Fibroblast of villous mesenchyme (primary cell): Measurements from ENCODE around the gene TRIM72. TPM values are rescaled to one million over a fixed set of nuclear protein-coding genes. Genes with fewer than 3 reads are reported as not detected.
"Not testable (repeated sequence)": the region's sequence is repeated elsewhere in the genome, so short reads cannot be mapped to it uniquely, and the experiment has no call there.

Experiments used
- DNase-seq: peaks from one replicate; pipeline ENCODE4 v3.0.0-alpha.2; 2010; ENCODE audit warnings: low read depth
- H3K4me3 ChIP-seq: 2 replicates; pipeline ENCODE4 v1.5.1; 2011; ENCODE audit warnings: low read depth, mild to moderate bottlenecking, low read length
- CTCF ChIP-seq: IDR thresholded peaks from 2 replicates; pipeline ENCODE4 v1.5.1; 2012; ENCODE audit warnings: low read depth, mild to moderate bottlenecking, low read length; ENCODE audit not compliant: insufficient read depth
- total RNA-seq: library from RNA; depleted of rRNA; stranded (reverse); fragments of >200 nt; gene quantifications from 2 replicates; pipeline ENCODE4 v1.2.3, GENCODE V29; 2012

Gene TRIM72
- total RNA-seq, 1 donor: not detected

DNA sequence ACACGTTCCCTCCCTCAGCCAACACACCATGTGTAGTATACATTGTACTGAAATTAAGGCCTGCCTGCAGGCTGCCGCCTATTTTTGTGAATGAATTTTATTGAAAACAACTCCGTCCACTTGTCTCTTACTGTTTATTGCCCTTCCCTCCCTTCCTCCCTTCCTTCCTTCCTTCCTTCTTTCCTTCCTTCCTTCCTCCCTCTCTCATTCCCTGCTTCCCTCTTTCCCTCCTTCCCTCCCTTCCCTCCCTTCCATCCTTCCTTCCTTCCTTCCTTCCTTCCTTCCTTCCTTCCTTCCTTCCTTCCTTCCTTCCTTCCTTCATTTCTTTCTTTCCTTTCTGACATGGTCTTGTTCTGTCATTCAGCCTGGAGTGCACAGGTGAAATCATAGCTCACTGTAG is 48.2 kb downstream of the TRIM72 start:
- DNase-seq: no peak

DNA sequence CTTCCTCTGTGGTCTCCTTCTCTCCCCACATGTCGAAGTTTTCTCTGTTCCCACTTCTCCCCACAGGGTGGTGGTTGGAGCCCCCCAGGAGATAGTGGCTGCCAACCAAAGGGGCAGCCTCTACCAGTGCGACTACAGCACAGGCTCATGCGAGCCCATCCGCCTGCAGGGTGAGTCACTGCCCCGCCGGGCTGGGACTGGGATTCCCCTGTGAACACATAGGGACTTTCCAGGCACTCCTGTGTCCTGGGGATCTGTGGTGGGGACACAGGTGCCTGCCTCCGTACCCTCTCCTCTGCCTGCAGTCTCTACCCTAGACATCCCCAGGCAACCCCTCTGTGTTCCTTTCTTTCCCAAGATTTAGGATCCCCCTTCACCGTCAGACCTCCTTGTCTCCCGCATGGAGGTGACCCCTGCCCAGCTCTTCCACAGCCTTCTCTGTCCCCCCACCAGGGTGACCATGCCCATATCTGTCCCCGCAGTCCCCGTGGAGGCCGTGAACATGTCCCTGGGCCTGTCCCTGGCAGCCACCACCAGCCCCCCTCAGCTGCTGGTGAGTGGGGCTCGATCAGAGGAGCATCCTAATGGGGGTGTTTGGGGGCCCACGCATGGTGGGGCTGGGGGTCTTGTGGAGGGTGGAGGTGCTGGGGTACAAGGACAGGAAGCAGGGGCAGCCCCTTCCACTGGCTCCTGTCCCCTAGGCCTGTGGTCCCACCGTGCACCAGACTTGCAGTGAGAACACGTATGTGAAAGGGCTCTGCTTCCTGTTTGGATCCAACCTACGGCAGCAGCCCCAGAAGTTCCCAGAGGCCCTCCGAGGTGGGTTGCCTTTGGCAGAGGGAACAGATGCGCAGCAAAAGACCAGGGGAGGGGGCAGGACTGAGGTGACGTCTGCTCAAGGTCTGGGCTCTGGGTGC is 51.7 kb downstream of the TRIM72 start:
- H3K4me3 ChIP-seq: no peak overlapping the region
- DNase-seq: peak; percentile 23
- TF ChIP-seq CTCF: no peak

More for the DNA sequence above, 48.2 kb downstream of the TRIM72 start:
- no peak for TF ChIP-seq CTCF
- H3K4me3 ChIP-seq: no peak overlapping the region

GRCh38 chr16:31267332-31268032 is 53.6 kb downstream of the TRIM72 start:
- TF ChIP-seq CTCF: no peak
- no peak overlapping the region for H3K4me3 ChIP-seq
- no peak for DNase-seq

DNA sequence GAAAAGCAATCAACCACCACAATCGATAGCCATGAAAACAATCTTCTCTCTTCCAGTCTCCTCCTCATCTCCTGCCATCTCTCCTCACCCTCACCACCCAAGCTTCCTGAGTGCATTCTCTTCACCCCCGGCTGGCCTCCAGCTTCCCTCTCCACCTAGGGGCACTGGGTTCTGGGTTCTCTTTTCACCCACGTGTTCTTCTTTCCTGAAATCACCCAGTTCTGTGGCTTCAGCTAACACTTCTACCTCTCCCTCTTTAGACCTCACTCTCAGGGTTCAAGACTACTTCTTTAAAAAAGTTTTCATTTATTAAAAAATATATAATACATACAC is 54.1 kb downstream of the TRIM72 start:
- no peak for TF ChIP-seq CTCF
- DNase-seq: no peak
- H3K4me3 ChIP-seq: no peak overlapping the region

GRCh38 chr16:31268891-31269290 is 55.0 kb downstream of the TRIM72 start:
- no peak overlapping the region for H3K4me3 ChIP-seq
- no peak for DNase-seq
- no peak for TF ChIP-seq CTCF

DNA sequence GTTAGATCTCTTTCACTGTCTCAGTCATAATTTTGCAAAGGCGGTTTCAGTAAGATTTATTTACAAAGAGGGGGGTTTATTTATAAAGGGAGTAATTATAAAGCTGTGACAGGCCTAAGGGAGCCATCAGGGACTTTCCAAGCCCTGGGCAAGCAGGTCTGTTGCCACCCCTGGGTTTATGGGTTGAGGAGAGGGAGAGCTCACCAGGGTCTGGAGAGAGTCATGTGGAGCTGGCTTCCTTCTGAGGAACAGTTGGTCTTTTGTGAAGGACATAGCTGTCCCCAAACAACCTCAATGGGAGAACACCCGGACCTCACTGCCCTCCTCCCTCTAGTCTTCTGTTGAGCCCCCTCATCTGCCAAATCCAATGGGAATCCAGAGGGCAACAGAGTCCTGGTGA is 55.6 kb downstream of the TRIM72 start:
- H3K4me3 ChIP-seq: no peak overlapping the region
- TF ChIP-seq CTCF: no peak
- no peak for DNase-seq

- not testable (repeated sequence) for H3K4me3 ChIP-seq
Observed at GRCh38 chr16:31269973-31270372, 56.1 kb downstream of the TRIM72 start.

More at GRCh38 chr16:31269973-31270372, 56.1 kb downstream of the TRIM72 start:
- DNase-seq: not testable (repeated sequence)
